ENCODE results near the gene HOXB2.
"Not testable (repeated sequence)": the region's sequence is repeated elsewhere in the genome, so short reads cannot be mapped to it uniquely, and the experiment has no call there.

The HOXB2 gene

DNA sequence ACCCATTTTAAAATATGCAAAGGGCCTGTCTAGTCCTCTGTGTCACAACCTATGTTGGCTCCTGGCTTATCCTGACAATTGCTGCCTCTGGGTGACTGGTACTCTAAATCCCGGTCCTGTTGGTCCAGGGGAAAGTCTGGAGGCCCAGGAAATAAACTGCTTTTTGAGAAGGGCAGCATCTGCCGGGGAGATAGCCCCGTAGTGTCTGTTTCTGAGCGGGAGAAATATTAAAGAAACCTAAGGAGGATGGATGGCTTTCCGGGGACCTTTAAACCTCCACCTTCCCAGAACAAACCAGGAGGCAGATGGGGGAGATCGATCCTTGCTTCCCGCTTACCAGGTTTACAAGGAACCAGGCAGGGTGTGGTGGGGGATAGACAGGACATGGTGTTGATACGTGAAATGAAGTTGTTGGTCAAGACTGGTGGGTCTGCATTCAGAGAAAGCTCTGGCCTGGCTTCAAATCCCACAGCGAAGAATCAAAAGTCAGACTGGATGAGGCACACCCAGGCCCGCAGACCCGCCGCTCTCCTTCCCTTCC, 3.8 kb downstream of the HOXB2 start:
- no peak for DNase-seq (ENCODE audit: low read depth)

DNA sequence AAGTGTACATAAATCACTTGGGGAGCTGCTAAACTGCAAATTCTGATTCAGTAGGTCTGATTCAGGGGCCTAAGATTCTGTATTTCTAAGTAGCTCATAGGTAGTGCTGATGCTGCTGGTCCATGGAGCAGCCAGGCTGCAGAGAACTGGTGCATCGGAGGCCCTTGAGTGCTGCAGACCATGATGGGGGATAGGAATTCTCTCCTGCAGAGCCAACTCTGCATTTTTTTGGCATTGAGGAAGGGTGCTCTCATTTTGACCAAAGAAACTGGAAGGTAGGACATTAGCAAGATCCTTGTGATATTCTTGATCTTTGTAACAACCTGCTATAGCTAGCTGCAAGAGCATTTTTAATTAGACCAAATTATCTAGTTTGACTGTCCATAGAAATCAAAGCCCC, 4.7 kb downstream of the HOXB2 start:
- DNase-seq (ENCODE audit: low read depth) = no peak

DNA sequence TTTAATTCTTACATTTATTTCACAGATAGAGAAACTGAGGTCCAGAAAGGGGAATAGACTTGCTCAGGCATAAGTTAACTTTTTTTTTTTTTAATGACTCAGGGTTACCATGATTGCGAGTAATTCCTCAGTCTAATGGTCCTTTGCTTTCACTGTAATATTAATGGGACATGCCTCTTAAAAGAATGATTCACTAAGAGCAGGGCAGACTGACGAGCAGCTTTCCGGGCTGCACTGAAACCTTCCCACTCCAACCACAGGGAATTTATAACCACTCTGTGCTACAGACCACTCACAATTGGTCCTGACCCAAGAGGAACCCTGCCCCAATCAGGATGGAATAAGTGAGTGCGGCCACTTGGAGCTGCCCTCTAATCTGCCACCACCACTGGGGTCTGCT, 5.7 kb downstream of the HOXB2 start:
- no peak for DNase-seq (ENCODE audit: low read depth)

DNA sequence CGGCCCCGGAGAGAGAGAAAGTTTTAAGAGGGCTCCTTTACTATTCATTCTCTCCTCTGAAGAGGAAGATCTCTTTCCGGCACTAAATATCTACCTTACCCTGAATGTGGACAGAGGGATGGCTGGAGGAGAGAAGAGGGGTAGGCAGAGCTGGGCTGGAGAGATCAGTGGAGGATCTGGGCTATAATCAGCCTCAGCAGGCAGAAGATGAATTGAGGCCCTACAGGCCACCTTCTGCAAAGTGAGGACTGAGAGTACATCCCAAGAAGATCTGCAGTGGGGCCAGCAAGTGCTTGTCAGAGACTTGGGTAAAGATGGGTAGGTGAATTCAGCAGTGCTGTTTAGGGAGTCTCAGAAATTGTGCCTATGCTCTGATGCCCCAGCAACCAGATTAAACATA, 7.6 kb downstream of the HOXB2 start:
- DNase-seq (ENCODE audit: low read depth) = no peak

DNA sequence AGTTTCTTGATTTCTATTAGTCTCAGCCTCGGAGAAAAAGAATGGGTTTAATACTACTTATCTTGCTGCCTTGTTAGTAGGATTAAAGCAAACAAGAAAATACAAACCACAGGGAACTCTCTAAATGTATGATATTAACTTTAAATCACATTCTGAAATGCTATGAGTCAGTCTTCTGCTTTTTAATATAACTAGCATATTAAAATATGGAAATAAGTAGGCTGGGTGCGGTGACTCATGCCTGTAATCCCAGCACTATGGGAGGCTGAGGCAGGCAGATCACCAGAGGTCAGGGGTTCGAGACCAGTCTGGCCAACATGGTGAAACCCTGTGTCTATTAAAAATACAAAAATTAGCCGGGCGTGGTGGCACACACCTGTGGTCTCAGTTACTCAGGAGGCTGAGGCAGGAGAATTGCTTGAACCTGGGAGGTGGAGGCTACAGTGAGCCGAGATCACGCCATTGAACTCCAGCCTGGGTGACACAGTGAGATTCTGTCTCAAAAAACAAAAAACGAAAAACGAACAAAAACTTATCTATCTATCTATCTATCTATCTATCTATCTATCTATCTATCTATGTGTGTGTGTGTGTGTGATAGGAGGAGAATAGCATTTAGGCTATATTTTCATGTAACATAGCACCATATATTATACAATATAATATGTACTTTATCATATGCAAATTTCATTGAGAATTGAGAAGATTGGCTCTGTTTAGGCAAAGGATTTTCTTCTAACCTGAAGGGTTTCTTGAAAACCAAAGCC, 8.9 kb downstream of the HOXB2 start:
- DNase-seq (ENCODE audit: low read depth) = not testable (repeated sequence)

DNA sequence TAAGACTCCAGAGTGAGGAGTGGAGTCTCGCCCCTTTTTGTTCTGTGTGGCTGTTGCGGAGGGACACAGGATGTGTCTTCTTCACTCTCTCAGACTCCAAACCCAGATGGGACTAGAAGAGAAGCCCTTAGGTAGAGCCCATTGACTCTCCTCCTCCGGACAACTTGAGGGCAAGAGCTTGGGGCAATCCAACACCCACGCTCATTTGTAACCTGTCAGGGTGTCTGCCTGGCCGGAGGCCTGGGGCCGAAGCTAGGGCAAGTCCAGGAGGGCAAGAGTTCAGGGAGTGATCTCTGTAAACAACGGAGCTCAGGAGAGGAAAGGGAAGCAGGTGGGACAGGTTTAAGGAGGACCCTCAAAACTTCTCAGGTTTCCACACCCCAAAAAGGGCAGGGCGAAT, 12.6 kb downstream of the HOXB2 start:
- no peak for DNase-seq (ENCODE audit: low read depth)

DNA sequence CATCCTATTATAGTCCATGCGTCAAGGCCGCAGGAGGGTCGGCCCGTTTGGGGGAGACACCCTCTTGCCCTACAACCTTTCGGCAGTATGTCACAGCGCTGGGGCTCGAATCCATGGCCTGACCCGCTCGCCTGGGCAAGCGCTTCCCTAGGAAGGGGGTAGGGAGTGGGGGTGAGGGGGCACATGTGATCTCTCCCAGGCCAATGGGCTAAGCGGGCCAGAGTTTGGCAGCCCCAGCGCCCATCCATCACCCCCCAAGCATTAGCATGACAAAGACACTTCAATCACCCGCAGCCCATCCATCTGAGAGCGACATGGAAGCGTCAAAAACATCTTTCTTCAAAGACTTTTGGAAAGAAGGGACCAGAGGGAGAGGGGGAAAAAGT, 14.0 kb downstream of the HOXB2 start, which contains the start of gene HOXB1:
Gene HOXB1 (minus strand): TSS at position 125 of the 386 bp plus-strand sequence. CDS start 107 bp downstream, at position 18.
- no peak for DNase-seq (ENCODE audit: low read depth)

DNA sequence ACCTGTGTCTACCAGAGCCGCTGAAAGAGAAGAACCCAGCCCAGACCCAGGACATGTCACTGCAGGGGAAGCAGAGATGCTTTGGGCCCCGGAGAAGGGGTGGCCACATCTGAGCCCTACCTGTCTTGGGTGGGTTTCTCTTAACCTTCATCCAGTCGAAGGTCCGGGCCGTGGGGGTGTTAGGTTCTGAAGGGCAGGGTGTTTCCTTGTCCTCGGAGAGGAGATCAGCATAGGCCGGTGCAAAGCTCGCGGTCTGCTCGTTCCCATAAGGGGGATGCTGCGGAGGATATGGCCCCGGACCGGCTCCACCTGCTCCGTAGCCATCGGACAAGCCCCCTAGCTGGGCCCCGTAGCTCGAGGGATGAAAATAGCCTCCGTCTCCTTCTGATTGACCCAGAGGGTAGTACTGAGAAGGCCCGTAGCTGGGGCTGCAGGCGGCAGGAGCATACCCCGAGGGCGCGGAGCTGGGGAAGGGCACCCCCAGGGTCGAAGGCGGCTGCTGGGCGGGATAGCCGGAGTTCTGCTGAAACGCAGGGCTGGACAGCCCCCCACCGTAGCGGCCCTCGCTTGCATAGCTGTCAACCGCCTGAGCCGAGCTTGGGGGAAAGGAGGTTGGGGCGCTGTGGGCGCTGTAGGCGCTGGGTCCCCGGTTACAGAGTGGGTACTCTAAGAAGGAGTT, 14.6 kb downstream of the HOXB2 start:
- DNase-seq (ENCODE audit: low read depth) = no peak

DNA sequence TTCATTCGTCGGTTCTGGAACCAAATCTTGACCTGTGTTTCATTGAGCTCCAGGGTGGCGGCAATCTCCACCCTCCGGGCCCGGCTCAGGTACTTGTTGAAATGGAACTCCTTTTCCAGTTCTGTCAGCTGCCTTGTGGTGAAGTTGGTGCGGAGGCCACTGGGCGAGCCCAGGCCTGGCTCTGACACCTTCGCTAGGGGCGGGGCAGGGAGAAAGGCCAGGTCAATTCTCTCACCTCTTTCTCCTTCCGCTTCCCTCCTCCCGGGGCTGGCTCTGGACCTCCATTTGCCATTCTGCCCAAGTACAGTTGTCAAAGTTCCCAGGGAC, 15.3 kb downstream of the HOXB2 start:
- no peak for DNase-seq (ENCODE audit: low read depth)

DNA sequence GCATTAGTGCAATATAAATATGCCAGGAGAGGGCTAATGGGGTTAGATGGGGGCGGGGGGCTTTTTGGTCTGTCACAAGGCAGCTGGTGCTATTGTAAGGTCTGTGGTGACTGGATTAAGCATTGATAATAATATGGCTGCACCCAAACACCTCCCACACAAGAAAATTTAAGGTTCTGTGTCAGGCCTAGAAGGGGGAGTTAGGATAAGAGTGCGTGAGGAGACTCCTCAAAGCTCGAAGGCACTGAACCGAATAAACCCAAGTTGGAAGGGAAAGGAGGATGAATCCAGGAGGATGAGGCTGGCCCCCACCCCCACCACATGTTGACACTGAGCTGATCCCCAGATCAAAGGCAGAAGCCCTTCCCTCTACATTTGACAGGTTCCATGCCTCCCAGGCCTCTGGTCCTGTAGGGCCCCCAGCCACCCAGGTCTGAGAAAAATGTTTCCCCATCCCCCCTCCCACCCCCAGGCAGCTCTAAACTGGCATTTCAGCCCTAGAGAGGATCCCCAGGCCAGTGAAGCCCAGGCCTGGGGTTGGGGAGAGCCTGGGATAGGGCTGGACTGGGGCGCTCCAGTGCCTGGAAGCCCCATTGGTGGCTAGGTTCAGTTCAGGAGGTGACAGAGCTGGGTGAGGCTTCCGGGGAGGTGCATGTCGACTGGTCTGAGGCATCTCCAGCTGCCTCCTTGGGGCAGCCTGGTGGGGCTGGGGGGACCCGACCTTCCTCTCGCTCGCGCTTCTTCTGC, 15.8 kb downstream of the HOXB2 start:
- DNase-seq (ENCODE audit: low read depth) = no peak

DNA sequence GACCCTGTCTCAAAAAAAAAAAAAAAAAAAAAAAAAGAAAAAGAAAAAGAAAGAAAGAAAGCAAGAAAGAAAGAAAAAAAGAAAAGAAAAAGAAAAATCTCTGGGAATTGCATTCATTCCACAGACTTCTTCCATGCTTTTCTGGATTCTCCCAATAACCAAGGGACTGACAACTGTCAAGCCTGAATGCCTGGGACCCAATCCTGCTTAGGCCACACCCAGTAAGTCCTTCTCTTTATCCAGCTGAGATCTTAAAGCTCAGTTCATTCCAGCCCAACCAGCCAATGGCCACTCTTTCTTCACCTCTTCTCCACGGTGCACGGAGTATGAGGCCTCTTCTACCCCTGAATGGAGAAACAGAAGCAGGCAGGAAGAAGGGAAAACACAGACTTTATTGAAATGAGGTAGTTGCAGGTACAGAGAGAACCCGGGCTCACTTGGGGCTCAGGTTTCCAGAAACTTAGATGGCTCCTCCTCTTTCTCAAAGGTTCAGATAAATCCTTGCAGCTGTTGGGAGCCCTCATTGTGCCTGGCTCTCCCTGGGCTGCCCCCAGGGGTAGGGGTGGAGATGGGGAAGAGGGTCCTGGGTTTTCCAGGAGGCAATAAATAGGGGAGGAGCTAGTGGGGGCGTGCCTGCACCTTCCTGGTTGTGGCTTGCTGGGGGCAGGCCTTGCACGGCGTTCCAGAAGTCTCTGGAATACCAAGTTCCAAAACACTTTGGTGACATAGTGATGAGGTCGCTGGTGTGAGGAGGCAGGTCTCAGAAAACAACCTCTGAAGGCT, 16.6 kb downstream of the HOXB2 start:
- no peak for DNase-seq (ENCODE audit: low read depth)

DNA sequence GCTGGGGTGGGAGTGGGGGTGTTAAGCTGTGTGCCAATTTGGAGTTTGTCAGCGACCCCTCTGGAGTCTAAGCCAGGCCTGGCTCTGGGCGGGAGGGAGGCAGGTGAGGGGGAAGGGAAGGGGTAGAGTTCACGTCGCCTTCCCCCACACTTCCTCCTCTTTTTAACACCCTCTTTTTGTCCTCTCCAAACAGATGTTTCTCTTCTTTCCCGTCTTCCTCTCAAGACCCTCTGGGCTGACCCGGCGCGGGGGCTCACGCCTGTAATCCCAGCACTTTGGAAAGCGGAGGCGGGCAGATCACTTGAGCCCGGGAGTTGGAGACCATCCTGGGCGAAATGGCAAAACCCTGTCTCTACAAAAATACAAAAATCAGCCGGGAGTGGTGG, 17.4 kb downstream of the HOXB2 start:
- DNase-seq (ENCODE audit: low read depth) = no peak

DNA sequence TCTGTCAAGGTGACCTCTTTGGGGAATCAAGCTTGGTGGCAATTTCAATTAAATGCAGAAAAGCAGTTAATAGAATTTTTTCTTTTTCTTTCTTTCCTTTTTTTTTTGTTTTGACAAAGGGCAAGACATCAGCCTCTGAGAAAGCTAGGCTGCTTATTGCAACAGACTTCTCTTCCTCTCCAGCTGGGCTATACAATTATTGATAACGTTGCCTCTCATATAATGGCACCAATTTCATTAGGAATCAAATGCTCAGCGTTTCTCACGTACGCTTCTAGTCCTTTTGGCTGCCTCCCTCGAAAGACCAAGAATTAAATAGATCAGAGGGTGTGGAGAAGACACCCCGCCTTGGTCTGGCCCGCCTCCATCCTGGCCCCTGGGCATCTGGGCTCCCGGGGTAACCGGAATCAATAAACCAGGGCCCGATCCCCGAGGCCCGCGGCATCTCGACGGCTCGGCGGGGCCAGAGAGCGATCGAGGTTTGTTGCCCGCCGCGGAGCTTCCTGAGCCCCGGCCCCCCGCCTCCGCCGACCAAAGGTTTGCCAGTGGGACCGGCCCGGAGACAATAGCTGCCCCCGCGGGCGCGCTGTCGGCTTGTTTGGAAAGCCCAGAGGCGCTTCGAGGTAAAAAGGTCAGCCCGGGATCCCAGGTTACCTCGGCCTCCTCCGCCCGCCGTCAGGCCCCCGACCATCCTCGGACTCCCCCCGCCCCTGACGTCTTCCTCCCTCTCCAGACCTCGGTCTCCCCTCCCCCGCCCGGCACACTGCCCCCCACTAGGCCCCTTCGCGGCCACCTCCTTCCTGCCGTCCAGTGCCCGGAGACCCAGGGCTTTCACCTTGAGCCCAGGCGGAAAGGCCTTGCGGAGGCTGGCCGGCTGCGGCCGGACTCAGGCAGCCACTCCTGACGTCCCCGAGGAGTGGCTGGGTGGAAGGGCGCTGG, 18.0 kb downstream of the HOXB2 start:
- no peak for DNase-seq (ENCODE audit: low read depth)

DNA sequence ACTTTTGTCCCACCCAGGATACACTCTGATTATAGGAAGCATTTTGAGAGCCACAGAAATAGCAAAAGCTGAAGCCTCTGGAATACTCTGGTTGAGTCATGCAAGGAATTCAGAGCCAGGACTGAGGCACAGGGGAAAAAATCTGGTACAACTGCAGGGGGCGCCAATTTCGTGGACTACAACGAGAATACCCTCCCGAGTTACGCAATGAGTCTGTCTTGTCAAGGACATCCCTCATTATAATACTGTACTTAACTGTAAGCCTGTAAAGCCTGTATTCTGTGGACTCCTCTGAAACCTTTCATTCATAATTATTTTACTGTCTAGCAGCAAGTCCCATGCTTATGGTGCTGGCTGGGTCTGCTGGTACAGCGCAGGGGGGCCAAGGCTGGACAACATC, 21.9 kb downstream of the HOXB2 start:
- no peak for DNase-seq (ENCODE audit: low read depth)

DNA sequence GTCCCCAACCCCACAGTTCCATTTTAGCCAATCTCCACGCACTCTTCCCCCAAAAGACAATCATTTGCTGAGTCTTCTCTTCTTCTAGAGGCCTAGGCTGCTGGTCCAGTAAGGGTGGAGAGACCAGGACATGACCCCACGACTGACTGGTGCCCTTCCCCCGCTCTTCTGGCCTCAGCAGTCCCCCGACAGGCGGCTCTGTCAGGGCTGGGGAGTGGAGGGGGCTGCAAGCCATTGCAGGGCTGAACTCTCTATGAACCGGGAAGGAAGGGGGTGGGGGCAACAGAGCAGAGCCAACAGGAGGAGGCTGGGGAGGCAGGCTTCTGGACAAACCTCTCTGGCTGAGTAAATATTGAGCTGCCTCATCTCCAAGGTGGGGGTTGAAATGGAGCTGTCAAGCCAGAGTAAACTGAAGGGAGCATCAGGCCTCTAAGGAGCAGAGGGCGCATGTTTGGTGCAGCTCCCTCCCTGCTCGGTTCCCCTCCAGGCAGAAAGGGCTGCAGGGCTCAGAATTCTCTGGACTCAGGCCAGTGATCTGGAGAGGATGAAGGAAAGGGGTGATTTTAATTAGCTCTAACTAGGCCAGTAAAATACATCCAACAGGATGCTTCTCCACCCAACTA, 22.8 kb downstream of the HOXB2 start:
- DNase-seq (ENCODE audit: low read depth) = no peak

DNA sequence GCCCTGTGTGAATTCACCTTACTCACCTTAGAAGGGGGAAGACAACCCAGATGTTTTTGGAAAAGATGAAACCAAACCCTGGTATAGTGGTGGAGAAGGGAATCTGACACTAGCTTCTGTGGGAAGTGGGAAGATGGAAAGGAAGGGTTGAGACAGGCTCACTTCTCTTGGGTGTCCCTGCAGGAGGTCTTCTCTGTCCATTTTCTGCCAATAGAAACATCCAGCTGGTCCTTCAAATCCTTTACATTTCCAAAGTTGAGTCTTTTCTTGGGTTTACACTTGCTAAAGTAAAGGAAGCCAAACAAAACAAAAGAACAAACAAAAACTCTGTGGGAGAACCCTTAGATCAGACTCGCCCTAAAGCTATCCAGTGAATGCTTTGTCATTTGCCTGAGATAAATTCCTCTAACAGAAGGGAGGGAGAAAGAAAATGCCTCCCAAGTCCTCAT, 24.3 kb downstream of the HOXB2 start:
- DNase-seq (ENCODE audit: low read depth) = no peak

DNA sequence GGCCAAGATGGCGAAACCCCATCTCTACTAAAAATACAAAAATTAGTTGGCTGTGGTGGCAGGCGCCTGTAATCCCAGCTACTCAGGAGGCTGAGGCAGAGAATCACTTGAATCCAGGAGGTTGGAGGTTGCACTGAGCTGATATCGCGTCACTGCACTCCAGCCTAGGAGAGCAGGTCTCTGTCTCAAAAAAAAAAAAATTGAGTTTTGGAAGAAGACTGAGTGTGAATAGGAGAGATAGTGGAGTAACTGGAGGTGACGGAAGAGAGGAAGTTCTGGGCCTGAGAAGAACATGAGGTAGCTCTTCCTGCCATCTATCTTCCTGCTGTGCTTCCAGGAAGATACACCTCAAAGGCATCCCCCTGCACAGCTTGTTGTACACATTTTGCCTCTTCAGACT, 25.5 kb downstream of the HOXB2 start:
- no peak for DNase-seq (ENCODE audit: low read depth)

DNA sequence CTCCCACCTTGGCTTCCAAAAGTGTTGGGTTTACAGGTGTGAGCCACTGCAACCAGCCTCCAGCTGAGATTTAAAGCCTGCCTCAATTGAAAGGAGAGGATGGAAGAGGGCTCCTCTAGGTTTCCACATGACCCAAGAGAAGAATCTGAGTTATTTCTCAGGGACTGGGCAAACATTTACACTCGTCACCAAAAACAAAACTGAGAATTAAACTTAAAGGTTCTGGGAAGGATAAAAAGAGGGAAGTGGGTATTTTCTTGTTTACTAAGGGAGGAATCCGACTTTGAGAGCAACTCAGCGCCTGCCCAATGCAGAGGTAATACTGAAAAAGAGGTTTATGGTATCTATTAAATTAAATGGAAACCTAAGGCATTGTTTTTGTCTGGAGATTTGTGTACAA, 27.4 kb downstream of the HOXB2 start:
- no peak for DNase-seq (ENCODE audit: low read depth)

DNA sequence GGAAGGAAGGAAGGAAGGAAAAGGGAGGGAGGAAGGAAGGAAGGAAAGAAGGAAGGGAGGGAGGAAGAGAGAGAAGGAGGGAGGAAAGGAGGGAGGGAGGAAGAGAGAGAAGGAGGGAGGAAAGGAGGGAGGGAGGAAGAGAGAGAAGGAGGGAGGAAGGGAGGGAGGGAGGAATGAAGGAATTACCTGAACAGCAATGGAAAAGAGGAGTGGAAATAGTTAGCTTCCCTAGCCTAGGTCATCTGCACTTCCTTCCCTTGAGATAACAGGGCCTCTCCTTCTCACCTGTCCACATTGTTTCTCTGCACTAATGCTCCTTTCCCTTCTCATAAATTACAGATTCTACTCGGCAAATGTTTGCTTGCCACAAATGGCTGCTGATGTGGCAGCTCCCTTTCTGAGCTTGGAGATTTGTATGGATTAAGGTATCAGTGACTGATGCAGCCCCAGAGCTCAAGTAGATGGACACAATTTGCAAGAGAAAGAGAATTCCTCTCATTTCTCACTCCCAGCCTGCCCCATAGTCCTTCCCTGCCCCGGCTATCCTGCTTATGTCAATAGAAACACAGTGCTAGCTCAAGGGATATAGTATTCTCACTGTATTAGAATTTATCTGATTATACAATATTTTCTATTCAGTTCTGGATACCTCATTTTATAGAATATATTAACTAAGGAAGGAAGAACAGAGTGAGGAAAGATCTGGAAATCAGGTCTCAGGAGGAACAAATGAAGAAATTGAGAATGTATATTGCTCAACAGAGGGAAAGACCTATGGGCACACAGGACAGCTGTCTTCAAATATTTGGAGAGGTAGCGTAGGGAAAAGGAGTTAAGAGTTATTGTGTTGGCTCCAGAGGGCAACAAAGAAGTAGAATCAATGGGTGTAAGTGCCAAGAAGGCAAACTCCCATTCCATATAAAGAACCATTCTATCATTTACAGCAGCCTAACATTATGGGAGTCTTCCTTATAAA, 28.7 kb downstream of the HOXB2 start:
- DNase-seq (ENCODE audit: low read depth) = no peak
